NCI-H226 (cell line): ENCODE data around the gene SPEF1.
"Not testable (repeated sequence)": the region's sequence is repeated elsewhere in the genome, so short reads cannot be mapped to it uniquely, and the experiment has no call there.

Source experiments
- DNase-seq: peaks from one replicate; pipeline ENCODE4 v3.0.0-alpha.2; 2015

Gene SPEF1

GRCh38 chr20:3808544-3808943, 27.3 kb upstream of the SPEF1 start:
- no peak for DNase-seq

GRCh38 chr20:3804781-3805180, 23.5 kb upstream of the SPEF1 start:
- no peak for DNase-seq

DNA sequence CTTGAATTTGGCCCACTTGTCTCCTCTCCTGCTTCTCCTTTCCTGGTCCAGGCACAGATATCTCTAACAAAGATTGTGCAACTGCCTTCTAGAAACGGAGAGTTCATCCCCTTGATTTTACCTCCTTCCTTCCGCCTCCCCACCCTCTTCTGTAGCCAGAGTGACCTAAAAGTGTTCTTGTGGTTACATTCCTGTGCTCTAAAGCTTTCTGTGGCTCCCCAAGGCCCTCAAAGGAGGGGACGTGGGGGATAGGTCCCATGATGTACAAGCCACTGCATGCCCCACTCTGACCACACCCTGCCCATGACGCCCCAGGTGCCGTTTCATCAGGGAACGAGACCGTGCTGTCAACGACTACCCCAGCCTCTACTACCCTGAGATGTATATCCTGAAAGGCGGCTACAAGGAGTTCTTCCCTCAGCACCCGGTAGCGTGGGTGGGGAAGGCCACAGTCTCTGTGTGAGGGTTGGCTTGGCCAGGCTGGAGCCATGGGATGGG, 23.1 kb upstream of the SPEF1 start:
- DNase-seq = no peak

GRCh38 chr20:3803854-3804253, 22.6 kb upstream of the SPEF1 start:
- DNase-seq = no peak

DNA sequence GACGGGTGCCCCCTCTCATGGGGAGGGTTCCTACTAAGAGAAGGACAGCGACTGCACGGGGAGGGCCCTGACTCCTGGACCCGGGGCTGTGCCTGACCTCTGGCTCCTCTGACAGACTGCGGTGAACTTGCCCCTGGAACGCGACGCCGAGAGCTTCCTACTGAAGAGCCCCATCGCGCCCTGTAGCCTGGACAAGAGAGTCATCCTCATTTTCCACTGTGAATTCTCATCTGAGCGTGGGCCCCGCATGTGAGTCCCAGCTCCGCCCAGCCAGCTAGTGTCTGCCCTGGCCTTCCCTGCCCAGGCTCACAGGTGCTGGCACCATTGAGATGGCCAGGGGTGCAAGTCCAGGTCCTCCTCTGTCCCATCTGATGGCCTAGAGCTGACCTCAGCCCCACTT, 22.0 kb upstream of the SPEF1 start:
- DNase-seq = no peak

- no peak for DNase-seq
Observed at GRCh38 chr20:3802524-3803239, 21.4 kb upstream of the SPEF1 start.

- DNase-seq = no peak
Observed at GRCh38 chr20:3801846-3802245, 20.6 kb upstream of the SPEF1 start.

DNA sequence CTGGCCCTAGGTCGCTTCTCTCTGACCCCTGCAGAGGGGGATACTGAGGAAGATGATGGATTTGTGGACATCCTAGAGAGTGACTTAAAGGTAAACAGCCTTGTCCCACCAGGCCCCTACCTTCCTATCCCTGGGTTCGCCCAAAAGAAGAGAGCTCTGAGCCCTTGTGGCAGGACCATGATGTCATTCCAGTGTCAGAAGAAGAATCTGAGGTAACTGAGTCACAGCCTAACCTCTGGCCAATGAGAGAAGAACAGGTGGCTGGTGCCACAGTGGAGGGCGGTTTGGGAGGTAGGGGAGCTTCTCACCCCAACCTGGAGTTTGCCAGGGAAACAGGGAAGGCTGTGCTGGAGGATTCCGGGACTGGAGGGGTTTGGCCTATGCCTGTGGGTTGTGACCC, 20.1 kb upstream of the SPEF1 start:
- no peak for DNase-seq

- no peak for DNase-seq
Observed at GRCh38 chr20:3800878-3801260, 19.6 kb upstream of the SPEF1 start.

GRCh38 chr20:3800256-3800877, 19.1 kb upstream of the SPEF1 start:
- no peak for DNase-seq

DNA sequence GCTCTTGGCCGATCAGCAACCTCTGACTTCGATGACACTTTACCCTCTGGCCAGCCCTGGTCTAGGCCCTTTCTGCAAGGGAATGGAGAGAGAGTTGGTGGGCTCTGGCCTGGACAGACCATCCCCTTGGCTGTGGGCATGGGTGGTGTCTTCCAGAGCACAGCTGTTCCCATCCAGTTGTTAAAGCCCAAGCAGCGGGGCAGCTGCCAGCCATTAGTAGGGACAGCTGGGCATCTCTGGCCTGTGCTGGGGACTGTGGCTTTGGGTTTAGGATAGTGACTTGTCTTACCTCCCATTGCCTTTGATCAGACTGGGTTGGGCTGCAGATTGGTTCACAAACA, 17.6 kb upstream of the SPEF1 start:
- DNase-seq = no peak

- DNase-seq = no peak
Observed at GRCh38 chr20:3798373-3798768, 17.1 kb upstream of the SPEF1 start.

GRCh38 chr20:3797592-3798372, 16.5 kb upstream of the SPEF1 start:
- DNase-seq = no peak

- no peak for DNase-seq
Observed at GRCh38 chr20:3797226-3797545, 15.9 kb upstream of the SPEF1 start.

GRCh38 chr20:3796477-3797225, 15.4 kb upstream of the SPEF1 start:
- DNase-seq = no peak

- DNase-seq = peak; percentile 78
Observed at GRCh38 chr20:3795511-3796468, 14.5 kb upstream of the SPEF1 start, which contains the start of gene CDC25B. Gene CDC25B (plus strand): TSS chr20:3796310. CDS start chr20:3796532, 222 bp downstream.

- DNase-seq = no peak
Observed at GRCh38 chr20:3794701-3795420, 13.6 kb upstream of the SPEF1 start.

DNA sequence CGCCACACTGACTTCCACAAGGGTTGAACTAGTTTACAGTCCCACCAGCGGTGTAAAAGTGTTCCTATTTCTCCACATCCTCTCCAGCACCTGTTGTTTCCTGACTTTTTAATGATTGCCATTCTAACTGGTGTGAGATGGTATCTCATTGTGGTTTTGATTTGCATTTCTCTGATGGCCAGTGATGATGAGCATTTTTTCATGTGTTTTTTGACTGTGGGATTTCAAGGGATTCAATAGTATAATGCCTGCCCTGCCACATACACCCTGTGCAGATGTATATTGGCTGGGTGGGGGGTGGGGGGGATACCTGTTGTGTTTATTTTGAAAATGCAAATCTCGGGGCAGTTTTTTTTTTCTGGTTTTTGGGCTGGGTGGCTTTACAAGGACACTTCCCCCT, 12.9 kb upstream of the SPEF1 start:
- not testable (repeated sequence) for DNase-seq

GRCh38 chr20:3789201-3789600, 8.0 kb upstream of the SPEF1 start:
- DNase-seq = not testable (repeated sequence)

- no peak for DNase-seq
Observed at GRCh38 chr20:3788685-3789155, 7.5 kb upstream of the SPEF1 start.

DNA sequence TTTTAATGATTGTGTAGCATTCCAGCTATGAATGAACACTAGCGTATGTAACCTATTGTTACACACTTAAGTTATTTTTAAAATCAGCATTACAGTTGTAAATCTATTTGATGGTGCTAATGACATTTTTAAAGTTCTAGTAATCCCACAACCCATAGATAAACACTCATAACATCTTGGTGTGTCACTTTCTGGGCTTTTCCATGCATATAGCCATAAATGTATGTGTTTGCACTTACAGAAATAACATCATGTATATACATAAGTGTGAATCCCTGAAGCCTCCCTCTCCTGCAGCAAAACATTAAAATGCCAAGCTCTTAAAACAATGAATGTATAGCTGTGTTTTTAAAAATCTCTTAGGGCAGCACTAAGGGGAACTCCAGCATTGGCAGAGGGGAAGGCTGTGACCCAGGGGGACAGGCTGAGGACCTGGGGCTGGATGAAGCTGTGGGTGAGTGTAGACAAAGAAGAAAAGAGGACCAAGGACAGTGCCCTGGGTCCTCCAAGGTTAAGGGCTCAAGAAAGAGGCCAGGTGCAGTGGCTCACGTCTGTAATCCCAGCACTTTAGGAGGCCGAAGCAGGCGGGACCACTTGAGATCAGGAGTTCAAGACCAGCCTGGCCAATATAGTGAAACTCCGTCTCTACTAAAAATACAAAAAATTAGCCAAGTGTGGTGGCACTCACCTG, 6.2 kb upstream of the SPEF1 start:
- DNase-seq = no peak
